Mucosa of descending colon (tissue), 3 donors: ENCODE data around the gene CADPS. TPM values are rescaled to one million over a fixed set of nuclear protein-coding genes. Genes with fewer than 3 reads are reported as not detected.

Experiments used
- ATAC-seq: fragments of 200-7000 bp; cut with Tn5 transposase; one replicate; pipeline ENCODE4 v1.9.1; 2020; ENCODE audit warnings: mild to moderate bottlenecking, moderate library complexity
- DNase-seq, 3 donors: peaks; one replicate each; pipeline ENCODE4 v3.0.0-alpha.2; 2020
- H3K36me3 ChIP-seq: fragments of 200-600 bp; one replicate; pipeline ENCODE4 v1.8.0; 2021; ENCODE audit warnings: low read depth, mild to moderate bottlenecking
- H3K4me1 ChIP-seq: fragments of 200-600 bp; one replicate; pipeline ENCODE4 v1.8.0; 2021; ENCODE audit warnings: low read depth, mild to moderate bottlenecking
- H3K4me3 ChIP-seq: fragments of 200-600 bp; one replicate; pipeline ENCODE4 v1.8.0; 2021; ENCODE audit warnings: mild to moderate bottlenecking
- H3K9me3 ChIP-seq: fragments of 200-600 bp; one replicate; pipeline ENCODE4 v1.8.0; 2021; ENCODE audit warnings: mild to moderate bottlenecking
- intact Hi-C, 2 donors: fragments of 100-400 bp; cut with DNase I in 1 of 2; cut with micrococcal nuclease in 1 of 2; formaldehyde crosslinking; loops; one replicate each; pipeline versions ENCODE4 v1.11.0 to v1.11.1; 2022; cut with DNase I, micrococcal nuclease
- total RNA-seq, 3 donors: library from RNA; stranded (reverse); fragmentation: NEBNext Ultra II Directional in 2 of 3; extraction: Animal tissue kit (Norgen Biotek cat#: 25700) in 2 of 3; gene quantifications; one replicate each; pipeline versions ENCODE4 v1.2.1 to v1.2.4, GENCODE V29; 2021 to 2023
- TF ChIP-seq, protein P1 (sequence below): fragments of 200-600 bp; IDR thresholded peaks from one replicate; pipeline ENCODE4 v1.8.0; 2022; ENCODE audit warnings: antibody characterized with exemption, mild to moderate bottlenecking
- donor health status: DM: no; HTN: no; CAD: no; lungs with moderate emphysema.
- donor health status: DM: no; HTN: no; CAD: no.
- donor health status: DM: no; HTN: yes; CAD: no.

Gene CADPS
- total RNA-seq, 3 donors from 2014 or later = 3.7 to 6.2 (median 6.1) TPM

- intact Hi-C loops = no loop called here
- H3K36me3 ChIP-seq = no peaks in the 10 kb centered on the region
- ATAC-seq = no peak
- no peak for DNase-seq
- no peak overlapping the region for H3K4me3 ChIP-seq
- no peaks in the 10 kb centered on the region for H3K4me1 ChIP-seq
- TF ChIP-seq, protein P1, sequence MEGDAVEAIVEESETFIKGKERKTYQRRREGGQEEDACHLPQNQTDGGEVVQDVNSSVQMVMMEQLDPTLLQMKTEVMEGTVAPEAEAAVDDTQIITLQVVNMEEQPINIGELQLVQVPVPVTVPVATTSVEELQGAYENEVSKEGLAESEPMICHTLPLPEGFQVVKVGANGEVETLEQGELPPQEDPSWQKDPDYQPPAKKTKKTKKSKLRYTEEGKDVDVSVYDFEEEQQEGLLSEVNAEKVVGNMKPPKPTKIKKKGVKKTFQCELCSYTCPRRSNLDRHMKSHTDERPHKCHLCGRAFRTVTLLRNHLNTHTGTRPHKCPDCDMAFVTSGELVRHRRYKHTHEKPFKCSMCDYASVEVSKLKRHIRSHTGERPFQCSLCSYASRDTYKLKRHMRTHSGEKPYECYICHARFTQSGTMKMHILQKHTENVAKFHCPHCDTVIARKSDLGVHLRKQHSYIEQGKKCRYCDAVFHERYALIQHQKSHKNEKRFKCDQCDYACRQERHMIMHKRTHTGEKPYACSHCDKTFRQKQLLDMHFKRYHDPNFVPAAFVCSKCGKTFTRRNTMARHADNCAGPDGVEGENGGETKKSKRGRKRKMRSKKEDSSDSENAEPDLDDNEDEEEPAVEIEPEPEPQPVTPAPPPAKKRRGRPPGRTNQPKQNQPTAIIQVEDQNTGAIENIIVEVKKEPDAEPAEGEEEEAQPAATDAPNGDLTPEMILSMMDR = no peak
- H3K9me3 ChIP-seq = no peaks in the 10 kb centered on the region
Observed at GRCh38 chr3:62538691-62539356, 336.4 kb downstream of the CADPS start.

GRCh38 chr3:62534326-62534725 is 340.9 kb downstream of the CADPS start:
- ATAC-seq (no peak), DNase-seq (no peak)
- intact Hi-C loops = no loop called here
- Histone ChIP-seq H3K36me3 (no peaks in the 10 kb centered on the region), H3K9me3 (no peaks in the 10 kb centered on the region), H3K4me3 (no peak overlapping the region), H3K4me1 (no peaks in the 10 kb centered on the region)
- TF ChIP-seq, protein P1 = no peak

DNA sequence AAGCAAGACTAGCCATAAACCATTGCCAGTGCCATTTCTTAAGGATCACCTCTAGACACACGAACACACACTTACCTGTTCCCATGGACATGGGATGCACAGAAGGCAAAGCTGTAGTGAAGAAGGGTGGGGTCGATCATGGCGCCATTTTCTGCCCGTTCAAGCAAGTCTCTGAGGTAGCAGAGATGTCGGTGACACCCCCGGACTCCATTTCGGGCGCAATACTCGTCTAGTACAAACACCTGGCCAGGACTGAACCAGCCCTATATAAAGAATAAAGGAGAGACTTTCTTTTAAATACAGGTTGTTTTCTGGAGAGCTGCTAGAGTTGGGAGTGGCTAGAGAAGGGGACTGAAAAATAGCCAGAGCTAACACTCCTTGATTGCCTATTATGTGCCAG is 342.4 kb downstream of the CADPS start:
- H3K4me1 ChIP-seq = no peaks in the 10 kb centered on the region
- intact Hi-C loops = no loop called here
- TF ChIP-seq, protein P1 = no peak
- no peak overlapping the region for H3K4me3 ChIP-seq
- H3K36me3 ChIP-seq = no peaks in the 10 kb centered on the region
- no peaks in the 10 kb centered on the region for H3K9me3 ChIP-seq
- DNase-seq (no peak), ATAC-seq (no peak)

DNA sequence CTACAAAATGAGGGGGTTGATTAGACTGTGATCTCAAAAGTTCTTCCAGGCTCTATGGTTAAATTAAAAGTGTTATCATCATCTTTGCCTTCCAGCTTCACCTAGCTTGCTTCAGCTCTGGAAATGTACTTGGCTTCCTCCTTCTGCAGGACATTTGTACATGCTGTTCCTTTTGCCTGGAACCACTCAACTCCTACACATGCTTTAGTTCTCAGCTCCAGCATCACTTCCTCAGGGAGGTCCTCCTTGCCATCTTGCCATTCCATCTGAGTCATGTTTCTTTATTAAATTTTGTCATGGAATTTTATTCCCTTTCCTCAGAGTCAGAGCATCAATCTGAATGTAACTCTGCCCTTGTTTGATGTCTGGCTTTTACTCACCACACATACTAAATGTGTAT is 343.2 kb downstream of the CADPS start:
- TF ChIP-seq, protein P1 = no peak
- Histone ChIP-seq H3K4me3 (no peak overlapping the region), H3K4me1 (no peaks in the 10 kb centered on the region), H3K9me3 (no peaks in the 10 kb centered on the region), H3K36me3 (no peaks in the 10 kb centered on the region)
- no peak for DNase-seq
- intact Hi-C loops = no loop called here
- no peak for ATAC-seq

DNA sequence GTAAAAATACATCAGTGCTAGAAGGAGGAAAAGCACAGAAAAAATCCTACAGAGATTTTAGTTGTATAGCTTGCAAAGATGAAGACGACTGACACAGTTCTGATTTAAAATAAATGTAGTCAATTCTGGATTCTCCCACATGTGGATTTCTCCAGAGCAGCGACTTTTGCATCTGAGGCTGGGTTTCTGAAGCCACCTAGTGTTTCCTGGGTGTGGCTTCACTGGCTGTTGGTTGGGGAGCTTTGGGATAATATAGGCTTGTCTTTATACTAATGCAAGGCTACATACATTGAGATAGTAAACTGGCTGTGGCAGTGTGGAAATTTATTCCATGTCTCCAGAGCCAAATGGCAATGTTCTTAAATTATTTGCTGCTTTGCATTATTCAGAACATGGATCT is 343.7 kb downstream of the CADPS start:
- no peak for DNase-seq
- Histone ChIP-seq H3K9me3 (no peaks in the 10 kb centered on the region), H3K4me1 (no peaks in the 10 kb centered on the region), H3K36me3 (no peaks in the 10 kb centered on the region), H3K4me3 (no peak overlapping the region)
- intact Hi-C loops = no loop called here
- TF ChIP-seq, protein P1 = no peak
- ATAC-seq = no peak

DNA sequence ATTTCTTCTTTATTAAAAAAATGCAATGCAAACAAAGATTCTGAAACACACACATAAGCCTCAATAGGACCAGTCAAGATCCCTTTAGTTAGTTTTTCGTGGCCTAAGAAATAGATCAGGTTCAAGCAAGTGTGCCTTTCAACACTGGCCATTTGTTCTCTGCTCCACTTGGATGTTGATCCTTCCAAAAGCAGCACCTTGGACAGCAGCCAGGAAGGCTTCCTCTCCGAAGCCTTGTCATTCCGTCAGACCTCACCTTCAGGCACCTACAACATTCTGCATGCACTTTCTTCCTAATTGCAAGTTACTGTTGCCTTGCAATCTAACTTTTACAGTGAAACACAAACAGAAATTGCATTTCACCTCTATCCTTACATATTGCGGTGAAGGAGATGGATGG is 346.0 kb downstream of the CADPS start:
- TF ChIP-seq, protein P1 = no peak
- ATAC-seq = no peak
- Histone ChIP-seq H3K36me3 (no peaks in the 10 kb centered on the region), H3K4me3 (no peak overlapping the region), H3K9me3 (no peaks in the 10 kb centered on the region), H3K4me1 (no peaks in the 10 kb centered on the region)
- DNase-seq = peak in 1 of 3 donors; percentile 60
- intact Hi-C loops = no loop called here
